GM10847 (cell line): ENCODE data around the gene CLTB.
A peak's percentile ranks its signal among the peaks of the same experiment; 100 is the strongest.

Experiments
- POLR2A ChIP-seq: IDR thresholded peaks from 2 replicates; pipeline ENCODE4 v1.6.1; 2011; ENCODE audit not compliant: insufficient read length; ENCODE audit errors: extremely low read depth

CLTB gene

GRCh38 chr5:176415952-176416924 lies at the start of gene CLTB:
Gene CLTB, minus strand, starts transcription at chr5:176416539. Its CDS starts 176 bp downstream, at chr5:176416363.
- peak; percentile 64 for TF ChIP-seq POLR2A

GRCh38 chr5:176463113-176463764 lies 46.9 kb upstream of the CLTB start:
- TF ChIP-seq POLR2A = no peak

DNA sequence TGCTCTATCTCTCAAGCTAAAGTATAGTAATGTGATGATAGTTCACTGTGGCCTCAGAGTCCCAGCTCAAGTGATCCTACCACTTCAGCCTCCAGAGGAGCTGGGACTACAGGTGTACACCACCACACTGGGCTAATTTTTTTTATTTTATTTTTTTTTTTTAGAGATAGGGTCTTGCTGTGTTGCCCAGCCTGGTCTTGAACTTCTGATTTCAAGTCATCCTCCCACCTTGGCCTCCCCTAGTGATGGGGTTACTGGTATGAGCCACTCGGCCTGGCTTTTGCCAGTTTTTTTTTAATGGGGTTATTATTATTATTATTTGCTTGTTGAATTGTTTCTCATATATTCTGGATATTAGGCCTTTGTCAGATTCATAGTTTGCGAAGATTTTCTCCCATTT lies 45.0 kb upstream of the CLTB start:
- no peak for TF ChIP-seq POLR2A

GRCh38 chr5:176458904-176459561 lies 42.7 kb upstream of the CLTB start:
- TF ChIP-seq POLR2A = no peak

DNA sequence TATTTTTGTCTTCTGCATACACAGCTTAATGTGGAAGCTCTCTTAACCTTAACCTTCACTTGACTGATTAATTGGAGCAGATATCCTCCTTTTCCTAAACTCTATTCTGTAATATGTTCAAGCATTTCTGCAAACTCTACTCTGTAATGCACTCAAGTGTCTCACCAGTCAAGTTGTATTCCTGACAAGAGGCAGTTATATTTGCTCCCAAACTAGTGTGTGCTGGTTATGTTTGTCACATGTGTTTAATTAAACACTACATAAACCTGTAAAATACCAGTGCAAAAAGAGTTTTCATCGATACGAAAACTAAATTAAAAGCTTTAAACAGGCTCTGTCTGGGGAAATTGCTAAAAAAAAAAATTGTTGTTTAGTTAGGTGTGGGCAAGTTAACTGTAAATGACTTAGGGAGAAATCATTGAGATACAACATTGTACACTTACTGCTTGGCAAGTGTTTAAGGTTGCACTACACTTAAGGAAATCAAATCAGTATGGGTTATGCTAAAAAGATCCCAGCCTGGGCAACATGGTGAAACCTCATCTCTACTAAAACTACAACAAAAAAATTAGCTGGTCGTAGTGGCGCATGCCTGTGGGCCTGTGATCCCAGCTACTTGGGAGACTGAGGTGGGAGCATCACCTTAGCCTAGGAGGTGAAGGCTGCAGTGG lies 38.5 kb upstream of the CLTB start:
- TF ChIP-seq POLR2A = no peak

- no peak for TF ChIP-seq POLR2A
Observed at GRCh38 chr5:176450077-176450476, 33.7 kb upstream of the CLTB start.

- TF ChIP-seq POLR2A = peak; percentile 62
Observed at GRCh38 chr5:176447978-176448608, 31.8 kb upstream of the CLTB start, which contains the start of gene FAF2. Gene FAF2, plus strand, starts transcription at chr5:176448385. Its CDS starts 23 bp downstream, at chr5:176448408.

DNA sequence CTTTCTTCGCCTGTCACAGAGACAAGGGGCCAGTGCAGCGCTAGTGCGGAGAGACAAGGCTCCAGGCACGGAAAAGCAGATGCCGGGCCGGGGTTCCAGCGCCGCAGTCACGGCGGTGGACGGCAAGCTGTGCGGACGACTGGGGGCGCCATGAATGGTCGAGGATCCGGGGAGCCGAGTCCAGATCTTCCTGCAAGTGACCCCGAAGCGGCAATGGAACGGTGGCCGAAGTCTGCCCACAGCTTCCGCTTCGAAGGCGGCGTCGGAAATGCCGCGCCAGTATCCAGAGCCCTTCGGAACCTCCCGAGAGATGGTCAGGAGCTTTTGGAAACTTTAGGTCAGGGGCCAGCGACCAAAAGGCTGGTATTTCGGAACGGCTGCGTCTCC lies 31.2 kb upstream of the CLTB start:
- TF ChIP-seq POLR2A = no peak

GRCh38 chr5:176446884-176447590 lies 30.7 kb upstream of the CLTB start:
- TF ChIP-seq POLR2A = no peak

GRCh38 chr5:176446028-176446665 lies 29.8 kb upstream of the CLTB start:
- no peak for TF ChIP-seq POLR2A

GRCh38 chr5:176444742-176445141 lies 28.4 kb upstream of the CLTB start:
- no peak for TF ChIP-seq POLR2A

DNA sequence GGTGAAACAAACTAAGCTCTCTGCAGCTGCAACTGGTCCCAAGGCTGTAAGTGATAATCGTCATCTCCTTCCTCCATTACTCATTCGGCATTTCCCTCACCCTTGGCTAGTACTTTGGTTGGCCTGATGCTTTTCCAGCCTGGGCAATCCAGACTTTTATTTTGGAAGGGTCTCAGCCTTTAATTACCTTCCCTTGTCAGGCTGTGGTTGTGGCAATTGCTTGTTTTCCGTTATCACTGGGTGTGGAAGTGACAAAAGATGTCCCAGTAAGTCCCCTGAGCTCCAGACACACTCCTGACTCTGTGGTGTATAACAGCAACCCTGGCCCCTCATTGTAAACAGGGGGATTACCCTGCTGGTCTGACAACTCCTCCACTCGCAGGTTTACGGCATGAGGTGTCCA lies 25.6 kb upstream of the CLTB start:
- no peak for TF ChIP-seq POLR2A

DNA sequence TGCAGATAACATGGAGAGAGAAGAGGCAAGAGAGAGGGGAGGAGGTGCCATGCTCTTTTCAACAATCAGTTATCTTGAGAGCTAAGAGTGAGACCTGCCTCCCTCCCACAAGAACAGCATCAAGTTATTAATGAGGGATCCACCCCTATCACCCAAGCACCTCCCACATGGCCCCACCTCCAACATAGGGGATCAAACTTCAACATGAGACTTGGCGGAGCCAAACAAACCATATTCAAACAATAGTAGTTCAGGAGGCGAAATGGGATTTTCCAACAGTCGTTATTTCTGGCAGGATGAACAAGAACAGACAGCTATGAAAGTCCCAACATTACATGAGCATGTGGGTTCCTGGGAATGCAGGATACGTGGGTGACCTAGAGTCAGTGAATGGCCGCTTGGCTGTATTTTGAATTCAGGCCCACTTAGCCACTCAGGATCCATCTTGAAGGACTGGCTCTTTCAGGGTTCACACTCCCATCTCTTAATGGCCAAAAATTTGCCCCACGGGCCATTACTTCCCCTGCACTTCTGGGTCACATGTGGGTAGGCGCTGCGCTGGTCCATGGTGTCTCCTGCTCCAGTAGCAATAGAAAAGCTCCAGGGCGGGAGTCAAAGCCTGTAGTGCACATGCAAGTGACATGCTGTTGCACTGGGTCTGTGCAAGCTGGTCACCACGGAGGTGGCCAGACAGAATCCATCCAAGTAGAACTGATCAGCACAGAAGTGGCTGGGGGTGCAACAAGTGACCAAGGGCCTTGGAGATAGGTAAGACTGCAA lies 24.8 kb upstream of the CLTB start:
- no peak for TF ChIP-seq POLR2A
